H1 (cell line): ENCODE results near the gene CAB39L. TPM values are rescaled to one million over a fixed set of nuclear protein-coding genes. Genes with fewer than 3 reads are reported as not detected.

Experiments
- CTCF ChIA-PET: fragments of 300-600 bp; sonication (Branson Sonifier 250); formaldehyde crosslinking; loops from one replicate; lab custom pipeline; 2021; ENCODE audit not compliant: partially characterized antibody; lab: Charles Lee
- POLR2A ChIA-PET: fragments of 300-600 bp; sonication (Branson Sonifier 250); formaldehyde crosslinking; loops from one replicate; lab custom pipeline; 2021; ENCODE audit warnings: inconsistent platforms; ENCODE audit not compliant: partially characterized antibody; lab: Charles Lee
- DNase-seq, 2 experiments: peaks; one replicate each; pipeline versions ENCODE4 v3.0.0 to v3.0.0-alpha.2; 2010 to 2022; ENCODE audit warnings: low spot score in 2 of 2, low read depth in 1 of 2, mixed read lengths in 1 of 2
- FAIRE-seq: peaks from 2 replicates; lab custom pipeline; 2011; peaks lifted over from hg19 to GRCh38; lab: Jason Lieb, UNC
- H2AFZ ChIP-seq: 2 replicates; pipeline ENCODE4 v1.8.1; 2012; ENCODE audit warnings: low read length, inconsistent platforms
- H2AK5ac ChIP-seq: 2 replicates; pipeline ENCODE4 v1.6.1; 2013; ENCODE audit warnings: low read depth, low read length
- H2BK120ac ChIP-seq: replicated peaks from 2 replicates; pipeline ENCODE3; 2013; ENCODE audit warnings: low read depth, low read length, inconsistent platforms
- H2BK12ac ChIP-seq: 2 replicates; pipeline ENCODE4 v1.6.1; 2013; ENCODE audit warnings: low read depth, low read length
- H2BK15ac ChIP-seq: 2 replicates; pipeline ENCODE4 v1.6.1; 2013; ENCODE audit warnings: low read length
- H2BK20ac ChIP-seq: 2 replicates; pipeline ENCODE4 v1.6.1; 2013; ENCODE audit warnings: low read length
- H2BK5ac ChIP-seq: 2 replicates; pipeline ENCODE4 v1.6.1; 2013; ENCODE audit warnings: low read depth, low read length
- H3K14ac ChIP-seq: 2 replicates; pipeline ENCODE4 v1.6.1; 2013; ENCODE audit warnings: inconsistent platforms; ENCODE audit not compliant: insufficient read length
- H3K18ac ChIP-seq: 2 replicates; pipeline ENCODE4 v1.6.1; 2013; ENCODE audit warnings: low read length; ENCODE audit errors: extremely low read depth
- H3K23ac ChIP-seq: 2 replicates; pipeline ENCODE4 v1.6.1; 2013; ENCODE audit warnings: inconsistent platforms; ENCODE audit not compliant: insufficient read length
- H3K23me2 ChIP-seq: 2 replicates; pipeline ENCODE4 v1.6.1; 2013; ENCODE audit warnings: low read depth, low read length
- H3K27ac ChIP-seq: 2 replicates; pipeline ENCODE4 v1.6.1; 2011; ENCODE audit warnings: low read depth, low read length, inconsistent platforms
- H3K27me3 ChIP-seq, 4 experiments: replicated peaks in 1 of 4; 1 replicate in 1 of 4; 2 replicates in 3 of 4; pipeline versions ENCODE4 v1.6.1 to v1.8.1; 2011 to 2013; ENCODE audit warnings: low read length in 3 of 4, mild to moderate bottlenecking in 3 of 4, inconsistent platforms in 2 of 4, mixed read lengths in 2 of 4, moderate library complexity in 1 of 4; ENCODE audit not compliant: control insufficient read depth in 3 of 4, insufficient read depth in 3 of 4; ENCODE audit errors: extremely low read depth in 1 of 4
- H3K36me3 ChIP-seq, 4 experiments: 2 replicates each; pipeline versions ENCODE4 v1.6.1 to v1.8.1; 2011 to 2013; ENCODE audit warnings: mild to moderate bottlenecking in 4 of 4, low read length in 3 of 4, moderate library complexity in 2 of 4, control low read depth in 1 of 4, inconsistent platforms in 1 of 4; ENCODE audit not compliant: insufficient read depth in 4 of 4, control insufficient read depth in 2 of 4
- H3K4ac ChIP-seq: replicated peaks from 2 replicates; pipeline ENCODE3; 2013; ENCODE audit warnings: low read length, low read depth, mixed read lengths, inconsistent platforms; ENCODE audit not compliant: insufficient read length
- H3K4me1 ChIP-seq, 4 experiments: replicated peaks in 1 of 4; 1 replicate in 1 of 4; 2 replicates in 3 of 4; pipeline versions ENCODE4 v1.6.1 to v1.8.1; 2011 to 2013; ENCODE audit warnings: low read length in 3 of 4, inconsistent platforms in 2 of 4, mixed read lengths in 1 of 4; ENCODE audit not compliant: insufficient read depth in 4 of 4, control insufficient read depth in 3 of 4
- H3K4me2 ChIP-seq, 2 experiments: 2 replicates each; pipeline versions ENCODE4 v1.6.1 to v1.8.1; 2011 to 2013; ENCODE audit warnings: low read depth in 2 of 2, low read length in 2 of 2, control low read depth in 1 of 2, inconsistent platforms in 1 of 2, mild to moderate bottlenecking in 1 of 2; ENCODE audit not compliant: insufficient read depth in 1 of 2
- H3K4me3 ChIP-seq, 4 experiments: fragments of 200-600, 300-600 bp in 1 of 4; sonication (generic), shearing (Covaris generic), sonication (Bioruptor Twin) in 1 of 4; 2 replicates each; pipeline versions ENCODE4 v1.5.1 to v1.8.1; 2011 to 2016; ENCODE audit warnings: low read length in 4 of 4, low read depth in 3 of 4, control low read depth in 2 of 4, inconsistent platforms in 2 of 4, mild to moderate bottlenecking in 2 of 4, mixed read lengths in 1 of 4, moderate library complexity in 1 of 4; ENCODE audit not compliant: insufficient read depth in 2 of 4; ENCODE audit errors: extremely low read depth in 1 of 4
- H3K56ac ChIP-seq: replicated peaks from 2 replicates; pipeline ENCODE3; 2013; ENCODE audit warnings: low read depth, mild to moderate bottlenecking, mixed read lengths, low read length, inconsistent platforms; ENCODE audit not compliant: insufficient read length
- H3K79me1 ChIP-seq: 2 replicates; pipeline ENCODE4 v1.6.1; 2013; ENCODE audit warnings: low read depth, low read length, control low read depth
- H3K79me2 ChIP-seq, 2 experiments: 2 replicates each; pipeline versions ENCODE4 v1.6.1 to v1.8.1; 2012 to 2013; ENCODE audit warnings: low read length in 2 of 2, mild to moderate bottlenecking in 2 of 2, inconsistent platforms in 1 of 2; ENCODE audit not compliant: insufficient read depth in 2 of 2, control insufficient read depth in 1 of 2
- H3K9ac ChIP-seq, 4 experiments: replicated peaks in 1 of 4; 1 replicate in 1 of 4; 2 replicates in 3 of 4; pipeline versions ENCODE4 v1.6.1 to v1.8.1; 2011 to 2013; ENCODE audit warnings: low read depth in 3 of 4, low read length in 3 of 4, control low read depth in 2 of 4, mild to moderate bottlenecking in 2 of 4, moderate library complexity in 2 of 4, inconsistent platforms in 1 of 4; ENCODE audit errors: extremely low read depth in 1 of 4
- H3K9me3 ChIP-seq, 2 experiments: 2 replicates each; pipeline versions ENCODE4 v1.6.1 to v1.8.1; 2012 to 2013; ENCODE audit warnings: mild to moderate bottlenecking in 2 of 2, moderate library complexity in 2 of 2, control low read depth in 1 of 2, inconsistent platforms in 1 of 2, low read depth in 1 of 2, low read length in 1 of 2, mixed read lengths in 1 of 2; ENCODE audit not compliant: insufficient read depth in 2 of 2
- H4K20me1 ChIP-seq, 2 experiments: replicated peaks in 1 of 2; 2 replicates each; pipeline versions ENCODE3 to v1.8.1; 2011 to 2013; ENCODE audit warnings: inconsistent platforms in 2 of 2, low read length in 2 of 2, mild to moderate bottlenecking in 1 of 2; ENCODE audit not compliant: insufficient read depth in 2 of 2, control insufficient read depth in 1 of 2
- H4K5ac ChIP-seq: 2 replicates; pipeline ENCODE4 v1.6.1; 2013; ENCODE audit warnings: low read length, low read depth, mixed read lengths, inconsistent platforms; ENCODE audit not compliant: insufficient read length
- H4K8ac ChIP-seq: 2 replicates; pipeline ENCODE4 v1.8.0; 2013; ENCODE audit warnings: mild to moderate bottlenecking, moderate library complexity, low read length, inconsistent platforms; ENCODE audit not compliant: insufficient read depth; ENCODE audit errors: extremely low read depth
- H4K91ac ChIP-seq: replicated peaks from 2 replicates; pipeline ENCODE3; 2013; ENCODE audit warnings: low read length, mixed read lengths, inconsistent platforms; ENCODE audit not compliant: insufficient read length
- ATF3 ChIP-seq: IDR thresholded peaks from 2 replicates; pipeline ENCODE4 v1.6.1; 2011; ENCODE audit warnings: low read depth, mild to moderate bottlenecking, low read length; ENCODE audit not compliant: insufficient read depth
- BACH1 ChIP-seq: IDR thresholded peaks from 2 replicates; pipeline ENCODE4 v1.6.1; 2012; ENCODE audit warnings: low read length, improper control_type of control experiment
- BCL11A ChIP-seq, 2 experiments: IDR thresholded peaks; one replicate each; pipeline ENCODE4 v1.6.1; 2011; ENCODE audit warnings: low read depth in 2 of 2, low read length in 2 of 2, mild to moderate bottlenecking in 2 of 2
- BRCA1 ChIP-seq: IDR thresholded peaks from 2 replicates; pipeline ENCODE4 v1.6.1; 2012; ENCODE audit warnings: low read depth, low read length, improper control_type of control experiment
- CEBPB ChIP-seq: IDR thresholded peaks from 2 replicates; pipeline ENCODE4 v1.6.1; 2012; ENCODE audit warnings: low read depth, low read length
- CHD2 ChIP-seq: IDR thresholded peaks from 2 replicates; pipeline ENCODE4 v1.6.1; 2012; ENCODE audit warnings: low read length, improper control_type of control experiment
- E2F6 ChIP-seq: IDR thresholded peaks from 2 replicates; pipeline ENCODE4 v1.6.1; 2012; ENCODE audit warnings: inconsistent platforms
- KDM5A ChIP-seq: fragments of 200-600 bp; IDR thresholded peaks from 2 replicates; pipeline ENCODE4 v1.7.1; 2012; ENCODE audit warnings: mild to moderate bottlenecking, low read length, inconsistent platforms, mixed read lengths
- NANOG ChIP-seq: IDR thresholded peaks from 2 replicates; pipeline ENCODE4 v1.6.1; 2011; ENCODE audit warnings: low read length, low read depth, mild to moderate bottlenecking, inconsistent platforms; ENCODE audit not compliant: insufficient read depth, poor library complexity, severe bottlenecking
- PHF8 ChIP-seq: fragments of 200-600 bp; sonication (generic); conservative IDR thresholded peaks from 2 replicates; pipeline ENCODE4 v1.7.1; 2012; ENCODE audit warnings: low read depth, mild to moderate bottlenecking, inconsistent platforms, low read length, moderate library complexity
- SIN3A ChIP-seq, 2 experiments: IDR thresholded peaks in 1 of 2; conservative IDR thresholded peaks in 1 of 2; 2 replicates each; pipeline ENCODE4 v1.6.1; 2011 to 2012; ENCODE audit warnings: low read length in 2 of 2, improper control_type of control experiment in 1 of 2, low read depth in 1 of 2, mild to moderate bottlenecking in 1 of 2
- SIRT6 ChIP-seq: IDR thresholded peaks from one replicate; pipeline ENCODE4 v1.7.1; 2012; ENCODE audit warnings: low read length, inconsistent platforms
- SUZ12 ChIP-seq: fragments of 200-600 bp; sonication (generic); IDR thresholded peaks from 2 replicates; pipeline ENCODE4 v1.6.1; 2012; ENCODE audit warnings: mild to moderate bottlenecking, inconsistent platforms, low read length, moderate library complexity, mixed read lengths
- TAF1 ChIP-seq: IDR thresholded peaks from 2 replicates; pipeline ENCODE4 v1.6.1; 2011; ENCODE audit warnings: mild to moderate bottlenecking, low read depth, low read length
- whole genome bisulfite sequencing, 2 experiments: shearing (Covaris generic) in 1 of 2; methylation state at CpG; one replicate each; pipeline versions ENCODE4 v1.1.6 to v1.1.7; 2013 to 2015; ENCODE audit warnings: low lambda C conversion rate in 2 of 2, mixed read lengths in 2 of 2, inconsistent platforms in 1 of 2, low coverage in 1 of 2, missing lambda C conversion rate in 1 of 2; ENCODE audit not compliant: insufficient replicate concordance in 2 of 2, insufficient coverage in 1 of 2, insufficient read length in 1 of 2; ENCODE audit errors: extremely low coverage in 1 of 2, missing lambda C conversion rate in 1 of 2; 5-methylcytosine and 5-hydroxymethylcytosine counted together
- polyA plus RNA-seq, 7 experiments: library from polyadenylated mRNA; depleted of rRNA in 3 of 7; stranded (reverse) in 5 of 7; unstranded in 2 of 7; fragments of >200 nt in 5 of 7; fragments of 200-250 nt in 2 of 7; gene quantifications; 1 replicate in 5 of 7; 2 replicates in 1 of 7; 4 replicates in 1 of 7; pipeline versions ENCODE4 v1.2.1 to v1.2.3, GENCODE V29; 2011 to 2013; ENCODE audit warnings: missing spikeins in 2 of 7, mixed read lengths in 2 of 7
- total RNA-seq: library from RNA; stranded (reverse); fragmentation: NEBNext Ultra II Directional; extraction: Animal tissue kit (Norgen Biotek cat#: 25700); gene quantifications from 2 replicates; pipeline ENCODE4 v1.2.1, GENCODE V29; 2021

Gene CAB39L
- total and polyA plus RNA-seq, 2 of the 8 experiments (the other 6 are each of a cell fraction or from before 2014, with no cell fraction given), result 2.5 to 4.8 TPM

GRCh38 chr13:49287995-49288394 is 155.9 kb downstream of the CAB39L start:
- 79% methylated on average over 1 of the region's 1 CpG; no CpG with 5 or more reads in 1 of the 2 experiments for WGBS, 2 experiments
- Histone ChIP-seq H2BK5ac (no peak overlapping the region), H4K8ac (no peak overlapping the region), H3K4me2 (no peak overlapping the region), H2AFZ (no peak overlapping the region), H2BK15ac (no peak overlapping the region), H3K4me3 (no peak overlapping the region), H3K4me1 (no peaks in the 10 kb centered on the region), H3K14ac (no peak overlapping the region), H2BK120ac (no peak overlapping the region), H4K20me1 (no peaks in the 10 kb centered on the region), H3K4ac (no peak overlapping the region), H3K79me2 (no peaks in the 10 kb centered on the region), H4K91ac (no peak overlapping the region), H2BK12ac (no peak overlapping the region), H3K27me3 (no peaks in the 10 kb centered on the region), H3K9ac (no peak overlapping the region), H3K23me2 (no peaks in the 10 kb centered on the region), H3K18ac (no peak overlapping the region), H3K23ac (no peak overlapping the region), H2AK5ac (no peak overlapping the region), H2BK20ac (no peak overlapping the region), H3K27ac (no peak overlapping the region), H3K9me3 (no peaks in the 10 kb centered on the region), H3K56ac (no peak overlapping the region), H3K79me1 (no peaks in the 10 kb centered on the region), H3K36me3 (no peaks in the 10 kb centered on the region), H4K5ac (no peak overlapping the region)
- no peak for FAIRE-seq
- DNase-seq, result no peak
- POLR2A ChIA-PET, result no interaction called here
- CTCF ChIA-PET, result interaction anchor here (2.8 kb wide), 1 partner anchor 12 kb away, joined by 11 read pairs; no protein-coding TSS in a partner anchor
- TF ChIP-seq BACH1, result no peak
- no peak for TF ChIP-seq SIRT6
- no peak for TF ChIP-seq TAF1
- TF ChIP-seq SUZ12, result no peak
- TF ChIP-seq ATF3, result no peak
- no peak for TF ChIP-seq PHF8
- no peak for TF ChIP-seq SIN3A (conservative IDR thresholded peaks at IDR 0.05 in 1 of 2, IDR thresholded peaks at IDR 0.05 in 1 of 2; ENCODE audit: low read depth in 1 of 2, low read length in 2 of 2)
- TF ChIP-seq BRCA1, result no peak
- TF ChIP-seq CEBPB, result no peak
- TF ChIP-seq BCL11A (IDR thresholded peaks at IDR 0.05; ENCODE audit: low read depth in 2 of 2, low read length in 2 of 2), result no peak
- TF ChIP-seq CHD2, result no peak
- no peak for TF ChIP-seq NANOG
- TF ChIP-seq KDM5A, result no peak
- TF ChIP-seq E2F6, result no peak
